NCI-H2171 (cell line): ENCODE measurements around the gene DGCR2.
A peak's percentile ranks its signal among the peaks of the same experiment; 100 is the strongest.

Experiments used
- DNase-seq: peaks from one replicate; lab custom pipeline; 2025; lab: John Stamatoyannopoulos, UW

The DGCR2 gene

GRCh38 chr22:19146215-19146968 lies 24.2 kb upstream of the DGCR2 start:
- no peak for DNase-seq

- DNase-seq, result no peak
These were observed 21.8 kb upstream of the DGCR2 start for GRCh38 chr22:19143967-19144400.

GRCh38 chr22:19143212-19143611 lies 21.0 kb upstream of the DGCR2 start:
- no peak for DNase-seq

- DNase-seq, result no peak
These were observed 20.2 kb upstream of the DGCR2 start for GRCh38 chr22:19142394-19142793.

GRCh38 chr22:19139974-19140373 lies 17.8 kb upstream of the DGCR2 start:
- no peak for DNase-seq

- peak; percentile 54 for DNase-seq
These were observed 16.8 kb upstream of the DGCR2 start for GRCh38 chr22:19139001-19139356.

GRCh38 chr22:19138217-19139000 lies 16.2 kb upstream of the DGCR2 start:
- no peak for DNase-seq

GRCh38 chr22:19137384-19138216 lies 15.4 kb upstream of the DGCR2 start:
- no peak for DNase-seq

- DNase-seq, result no peak
These were observed 14.7 kb upstream of the DGCR2 start for GRCh38 chr22:19136915-19137314.

- DNase-seq, result no peak
These were observed 12.7 kb upstream of the DGCR2 start for GRCh38 chr22:19134874-19135273.

- DNase-seq, result no peak
These were observed 12.1 kb upstream of the DGCR2 start for GRCh38 chr22:19134176-19134831.

- DNase-seq, result no peak
These were observed 11.3 kb upstream of the DGCR2 start for GRCh38 chr22:19133561-19133960.

- no peak for DNase-seq
These were observed 10.6 kb upstream of the DGCR2 start for GRCh38 chr22:19132693-19133400.

GRCh38 chr22:19132153-19132552 lies 9.9 kb upstream of the DGCR2 start:
- no peak for DNase-seq

- no peak for DNase-seq
These were observed 9.4 kb upstream of the DGCR2 start for GRCh38 chr22:19131685-19132015.

GRCh38 chr22:19130959-19131684 lies 8.9 kb upstream of the DGCR2 start, which contains the start of gene TSSK2:
TSS of gene TSSK2 (plus strand) at chr22:19131308. CDS start at chr22:19131400, 92 bp downstream.
- DNase-seq, result no peak

- peak; percentile 23 for DNase-seq
These were observed 7.7 kb upstream of the DGCR2 start for GRCh38 chr22:19129871-19130270.

- DNase-seq, result no peak
These were observed 6.9 kb upstream of the DGCR2 start for GRCh38 chr22:19128946-19129727.

GRCh38 chr22:19128009-19128401 lies 5.8 kb upstream of the DGCR2 start:
- no peak for DNase-seq
